GM10847 (cell line): Measurements from ENCODE around the gene MRC2.

Experiments
- POLR2A ChIP-seq: IDR thresholded peaks from 2 replicates; pipeline ENCODE4 v1.6.1; 2011; ENCODE audit not compliant: insufficient read length; ENCODE audit errors: extremely low read depth

The MRC2 gene

GRCh38 chr17:62650587-62650986, 23.1 kb downstream of the MRC2 start:
- TF ChIP-seq POLR2A = no peak

DNA sequence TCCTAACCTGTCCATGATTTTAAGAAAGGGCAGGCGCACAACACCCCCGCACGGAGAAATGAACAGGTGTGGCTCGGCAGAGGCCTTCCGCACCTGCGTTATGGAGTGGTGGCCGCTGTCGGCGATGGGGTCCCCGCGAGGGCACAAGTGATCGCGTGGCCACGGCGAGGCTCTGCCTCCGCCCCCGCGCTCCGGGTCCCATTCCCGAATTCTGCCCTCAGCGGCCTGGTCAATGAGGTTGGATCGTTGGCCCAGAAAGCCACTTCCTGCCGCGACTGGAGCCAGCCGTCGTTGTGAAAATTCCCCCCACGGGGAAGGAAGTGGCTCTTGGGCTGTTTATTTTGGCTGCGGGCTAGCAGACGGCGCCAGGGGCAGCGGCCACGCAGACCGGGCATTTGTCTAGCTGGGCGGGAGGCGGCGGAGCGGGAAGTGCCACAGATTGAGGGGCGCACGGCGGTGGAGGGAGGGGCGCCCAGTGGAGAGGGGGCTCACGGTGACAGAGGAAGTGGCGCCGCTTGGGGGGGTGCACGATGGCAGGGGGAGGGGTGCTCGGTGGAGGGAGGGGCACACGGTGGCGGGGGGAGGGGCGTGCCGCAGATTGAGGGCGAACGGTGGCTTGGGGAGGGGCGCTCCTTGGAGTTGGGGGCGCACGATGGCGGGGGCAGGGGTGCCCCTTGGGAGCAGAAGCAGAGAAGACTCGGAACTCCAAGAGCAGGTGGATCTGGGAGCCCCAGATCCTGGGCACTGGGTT, 25.0 kb downstream of the MRC2 start:
- TF ChIP-seq POLR2A = no peak

- no peak for TF ChIP-seq POLR2A
Observed at GRCh38 chr17:62653002-62653825, 25.7 kb downstream of the MRC2 start.

DNA sequence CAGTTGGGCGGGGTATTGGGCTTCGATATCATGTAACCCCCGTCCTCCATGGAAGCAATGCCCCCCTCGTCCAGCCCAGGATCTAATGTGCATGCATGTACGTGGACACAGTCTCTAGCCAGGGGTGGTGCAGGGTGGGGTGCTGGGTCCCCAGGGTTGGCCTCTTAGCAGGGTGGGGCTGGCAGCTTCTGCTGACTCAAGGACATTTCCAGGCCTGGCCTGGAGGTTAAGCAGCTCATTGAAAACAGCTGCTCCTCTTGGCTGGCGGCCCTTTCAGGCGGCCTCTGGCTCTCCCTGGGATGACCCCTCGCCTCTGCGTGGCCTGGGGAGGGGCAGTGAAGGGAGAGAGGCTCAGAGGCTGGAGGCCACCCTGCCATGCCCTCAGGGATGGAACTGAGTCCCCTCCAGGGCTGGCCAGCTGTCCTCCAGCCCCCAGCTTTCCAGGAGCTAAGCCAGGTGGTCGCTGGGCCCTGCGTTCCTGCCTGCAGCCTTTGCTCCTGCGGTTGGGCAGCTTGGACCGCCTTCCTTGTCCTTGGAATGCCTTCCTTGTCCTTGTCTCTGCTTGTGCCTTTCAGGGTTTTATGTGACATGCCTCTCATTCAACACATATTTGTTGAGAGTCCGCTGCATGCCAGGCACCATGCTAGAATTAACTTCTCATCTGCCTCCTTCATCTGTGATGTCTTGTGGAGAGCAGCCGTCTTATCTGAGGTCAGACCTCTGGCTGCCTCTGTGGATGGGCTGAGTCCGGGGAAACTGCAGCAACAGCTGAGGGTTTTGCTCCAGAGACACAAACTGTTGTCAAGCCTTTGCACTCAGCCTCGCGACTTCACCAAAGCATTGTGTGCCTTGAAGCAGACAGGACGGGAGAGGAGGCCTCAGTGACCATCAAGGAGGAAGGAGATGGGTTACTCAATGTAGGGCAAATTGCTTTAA, 26.6 kb downstream of the MRC2 start:
- TF ChIP-seq POLR2A = no peak

GRCh38 chr17:62655656-62656055, 28.2 kb downstream of the MRC2 start:
- no peak for TF ChIP-seq POLR2A

DNA sequence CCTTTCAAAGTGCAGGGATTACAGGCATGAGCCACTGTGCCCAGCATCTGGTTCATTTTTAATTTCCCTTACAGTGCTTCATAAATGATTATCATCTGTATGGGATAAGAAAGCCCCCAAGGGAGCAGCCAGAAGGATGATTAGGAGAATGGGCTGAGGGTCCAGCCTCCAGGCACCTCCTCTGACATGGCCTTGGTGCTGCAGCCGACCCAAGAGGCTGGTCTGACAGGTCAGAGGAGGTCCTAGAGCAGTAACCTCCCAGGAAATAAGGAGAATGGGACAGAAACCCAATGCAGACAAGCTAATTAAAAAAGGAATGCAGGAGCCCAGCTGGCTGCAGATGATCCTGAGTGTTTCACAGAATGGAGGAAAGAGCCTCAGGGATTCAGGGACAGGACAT, 29.0 kb downstream of the MRC2 start:
- TF ChIP-seq POLR2A = no peak

DNA sequence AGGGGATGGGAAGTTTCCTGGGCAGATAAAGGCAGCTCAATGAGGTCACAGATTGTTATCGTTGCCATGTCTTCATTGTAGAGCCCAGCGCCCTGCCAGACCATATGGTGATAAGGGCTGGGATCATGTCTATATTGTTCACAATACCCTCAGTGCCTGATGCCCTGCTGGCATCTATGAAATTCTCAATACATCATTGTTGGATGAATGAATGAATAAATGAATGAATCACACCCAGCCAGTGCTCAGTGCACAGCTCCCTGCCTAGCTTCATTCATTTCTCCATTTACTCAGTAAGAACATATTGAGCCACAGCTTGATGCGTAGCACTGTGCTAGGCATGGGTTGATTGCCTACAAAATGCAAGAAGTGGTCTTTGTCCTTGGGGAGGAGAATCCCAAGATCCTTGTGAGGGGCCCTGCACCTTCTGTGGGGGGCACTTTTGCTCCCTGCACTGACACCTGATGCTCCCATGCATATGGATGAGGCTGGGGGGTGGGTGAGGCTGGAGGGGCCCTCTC, 29.7 kb downstream of the MRC2 start:
- no peak for TF ChIP-seq POLR2A

DNA sequence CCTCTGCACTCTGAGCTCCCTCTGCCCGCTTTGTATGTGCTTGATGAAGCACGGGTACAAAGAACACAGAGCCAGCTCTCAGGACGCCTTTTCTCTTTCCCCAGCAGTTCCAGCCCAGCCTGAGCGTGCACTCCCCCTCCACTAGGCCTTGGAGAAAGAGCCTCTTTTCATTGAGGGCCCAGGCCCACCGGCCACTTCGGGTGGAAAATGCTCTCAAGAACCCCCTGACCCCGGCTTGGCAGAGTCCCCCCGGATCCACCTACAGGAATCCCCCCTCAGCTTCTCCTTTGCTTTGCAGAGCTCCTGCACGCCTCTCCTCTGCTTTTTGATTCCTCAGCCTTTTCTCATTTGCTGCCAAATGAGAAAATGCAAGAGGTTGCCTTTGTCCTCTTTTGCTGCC, 30.2 kb downstream of the MRC2 start:
- TF ChIP-seq POLR2A = no peak

DNA sequence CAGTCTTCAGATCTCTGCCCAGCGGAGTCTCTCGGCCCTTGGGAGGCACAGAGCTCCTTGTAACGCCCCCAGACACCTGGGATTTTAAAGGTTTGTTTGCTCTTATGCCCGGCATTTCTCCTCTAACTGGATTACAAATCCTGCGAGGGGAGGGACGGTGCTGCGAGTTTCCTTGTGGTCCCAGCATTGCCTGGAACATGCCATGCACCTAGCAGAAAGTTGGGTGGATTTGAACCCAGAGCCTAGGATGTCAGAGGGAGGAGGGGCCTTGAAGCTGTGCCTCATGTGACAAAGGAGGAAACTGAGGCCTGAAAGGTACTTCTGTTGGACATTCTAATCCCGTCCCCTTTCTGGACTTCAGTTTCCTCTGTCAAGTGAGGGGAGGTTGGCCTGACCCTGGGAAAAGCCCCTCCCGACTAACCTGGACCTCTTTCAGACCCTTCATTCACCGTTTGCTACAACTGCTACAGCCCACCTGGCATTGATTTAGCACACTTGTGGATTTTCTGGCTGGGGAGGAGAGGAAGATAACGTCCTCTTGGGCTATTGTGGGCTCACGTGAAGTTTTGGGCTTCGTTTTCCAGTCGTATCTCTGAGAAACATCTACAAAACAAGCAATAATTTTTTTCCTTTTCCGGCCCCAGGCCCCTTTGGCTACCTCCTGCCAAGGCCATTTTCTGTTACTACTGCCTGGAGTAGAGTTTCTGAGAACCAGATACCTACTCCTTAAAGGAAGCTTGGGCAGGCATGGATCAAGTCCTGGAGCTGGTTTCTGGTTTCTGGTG, 30.9 kb downstream of the MRC2 start:
- TF ChIP-seq POLR2A = no peak

DNA sequence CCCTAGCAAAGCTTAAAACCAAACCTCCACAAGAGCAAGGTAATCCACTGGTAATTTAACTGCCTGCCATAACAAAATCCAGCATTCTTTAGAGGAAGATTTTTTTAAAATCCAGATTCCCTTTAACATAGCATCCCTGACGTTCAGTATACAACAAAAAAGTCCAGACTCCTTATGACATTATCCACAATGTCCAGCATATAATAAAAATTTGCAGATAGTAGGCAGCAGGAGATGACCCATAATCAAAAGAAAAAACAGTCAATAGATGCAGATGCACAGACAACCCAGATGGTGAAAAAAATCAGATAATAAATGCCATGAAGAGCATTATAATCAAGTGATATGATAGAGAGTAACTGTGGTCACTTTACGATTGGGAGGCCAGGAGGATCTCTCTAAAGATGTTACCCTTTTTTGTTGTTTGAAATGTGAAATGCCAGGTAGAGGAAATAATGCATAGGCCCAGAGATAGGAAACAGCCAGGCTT, 33.2 kb downstream of the MRC2 start:
- TF ChIP-seq POLR2A = no peak

GRCh38 chr17:62661337-62661736, 33.9 kb downstream of the MRC2 start:
- TF ChIP-seq POLR2A = no peak

DNA sequence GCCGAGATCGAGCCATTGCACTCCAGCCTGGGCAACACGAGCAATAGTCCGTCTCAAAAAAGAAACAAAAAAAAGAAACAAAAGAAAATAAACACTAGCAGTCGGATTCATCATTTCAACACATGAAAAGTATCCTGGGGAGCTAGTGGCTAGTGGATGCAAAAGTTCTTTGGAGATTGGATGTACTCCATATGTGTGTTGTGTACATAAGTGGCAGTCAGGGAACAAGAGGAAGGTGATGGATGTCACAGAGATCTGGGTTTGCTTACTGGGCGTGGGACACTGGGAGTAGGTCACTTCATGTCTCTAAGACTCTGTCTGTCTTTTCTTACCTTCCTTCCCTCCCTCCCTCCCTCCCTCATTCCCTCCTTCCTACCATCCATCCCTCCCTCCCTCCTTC, 35.4 kb downstream of the MRC2 start:
- no peak for TF ChIP-seq POLR2A

DNA sequence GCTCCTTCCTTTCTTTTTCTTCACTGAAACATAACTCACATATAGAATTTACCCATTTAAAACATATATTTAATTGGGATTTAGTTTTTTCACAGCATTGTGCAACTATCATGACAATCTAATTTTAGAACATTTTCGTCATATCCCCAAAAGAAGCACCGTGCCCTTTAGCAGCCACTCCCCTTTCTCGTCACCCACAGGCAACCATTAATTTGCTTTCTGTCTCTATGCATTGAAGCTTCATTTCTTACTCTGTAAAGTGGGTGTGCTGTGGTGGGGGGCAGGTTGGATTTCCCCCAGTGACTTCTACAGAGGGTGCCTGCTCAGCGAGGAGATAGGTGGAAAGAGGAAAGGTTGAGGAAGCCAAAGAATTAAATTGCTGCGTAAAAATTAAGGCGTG, 35.8 kb downstream of the MRC2 start:
- TF ChIP-seq POLR2A = no peak

DNA sequence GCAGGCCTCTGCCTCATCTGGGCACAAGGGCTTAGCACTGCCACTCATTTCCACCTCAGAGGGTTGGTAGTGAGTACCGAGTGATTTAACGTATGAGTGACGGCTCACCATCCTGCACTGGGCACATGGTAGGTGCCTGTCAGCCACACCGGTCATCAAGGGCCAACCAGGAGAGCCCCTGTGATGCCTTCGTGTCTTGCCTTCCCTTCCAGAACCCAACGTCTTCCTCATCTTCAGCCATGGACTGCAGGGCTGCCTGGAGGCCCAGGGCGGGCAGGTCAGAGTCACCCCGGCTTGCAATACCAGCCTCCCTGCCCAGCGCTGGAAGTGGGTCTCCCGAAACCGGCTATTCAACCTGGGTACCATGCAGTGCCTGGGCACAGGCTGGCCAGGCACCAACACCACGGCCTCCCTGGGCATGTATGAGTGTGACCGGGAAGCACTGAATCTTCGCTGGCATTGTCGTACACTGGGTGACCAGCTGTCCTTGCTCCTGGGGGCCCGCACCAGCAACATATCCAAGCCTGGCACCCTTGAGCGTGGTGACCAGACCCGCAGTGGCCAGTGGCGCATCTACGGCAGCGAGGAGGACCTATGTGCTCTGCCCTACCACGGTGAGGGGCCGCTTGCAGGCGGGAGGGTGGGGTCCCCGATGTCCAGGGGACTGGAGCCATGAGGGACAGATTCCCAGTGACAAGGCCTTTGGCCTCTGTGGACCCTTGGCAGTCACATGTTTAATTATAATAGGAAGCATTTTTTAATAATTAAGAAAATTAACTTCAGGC, 37.1 kb downstream of the MRC2 start:
- no peak for TF ChIP-seq POLR2A

DNA sequence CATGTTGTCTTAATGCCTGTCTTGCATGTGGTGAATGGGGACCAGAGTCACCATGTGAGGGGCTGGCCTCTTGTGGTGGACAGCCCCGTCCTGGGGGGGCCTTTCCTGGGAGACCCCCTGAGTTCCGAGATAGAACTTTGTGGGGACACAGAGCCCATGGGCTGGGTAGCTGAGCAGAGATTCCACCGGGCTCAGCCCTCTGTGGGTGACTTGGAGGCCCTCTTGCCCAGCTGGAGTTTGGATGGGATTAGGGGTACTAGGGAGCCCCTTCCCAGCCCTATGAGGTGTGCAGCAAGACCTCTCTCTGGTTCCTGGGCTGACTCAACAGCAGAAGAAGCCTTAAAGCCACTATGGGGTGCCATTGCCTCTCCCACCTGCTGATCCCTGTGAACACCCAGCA, 38.1 kb downstream of the MRC2 start:
- no peak for TF ChIP-seq POLR2A
